DMS153 treated with DMSO at 0.1 percent for 48 hours (cell line): Measurements from ENCODE around the gene ASIC4.
A peak's percentile ranks its signal among the peaks of the same experiment; 100 is the strongest.

Experiments used
- DNase-seq: peaks from one replicate; lab custom pipeline; 2025; ENCODE audit not compliant: unreplicated experiment; lab: John Stamatoyannopoulos, UW

ASIC4 gene

DNA sequence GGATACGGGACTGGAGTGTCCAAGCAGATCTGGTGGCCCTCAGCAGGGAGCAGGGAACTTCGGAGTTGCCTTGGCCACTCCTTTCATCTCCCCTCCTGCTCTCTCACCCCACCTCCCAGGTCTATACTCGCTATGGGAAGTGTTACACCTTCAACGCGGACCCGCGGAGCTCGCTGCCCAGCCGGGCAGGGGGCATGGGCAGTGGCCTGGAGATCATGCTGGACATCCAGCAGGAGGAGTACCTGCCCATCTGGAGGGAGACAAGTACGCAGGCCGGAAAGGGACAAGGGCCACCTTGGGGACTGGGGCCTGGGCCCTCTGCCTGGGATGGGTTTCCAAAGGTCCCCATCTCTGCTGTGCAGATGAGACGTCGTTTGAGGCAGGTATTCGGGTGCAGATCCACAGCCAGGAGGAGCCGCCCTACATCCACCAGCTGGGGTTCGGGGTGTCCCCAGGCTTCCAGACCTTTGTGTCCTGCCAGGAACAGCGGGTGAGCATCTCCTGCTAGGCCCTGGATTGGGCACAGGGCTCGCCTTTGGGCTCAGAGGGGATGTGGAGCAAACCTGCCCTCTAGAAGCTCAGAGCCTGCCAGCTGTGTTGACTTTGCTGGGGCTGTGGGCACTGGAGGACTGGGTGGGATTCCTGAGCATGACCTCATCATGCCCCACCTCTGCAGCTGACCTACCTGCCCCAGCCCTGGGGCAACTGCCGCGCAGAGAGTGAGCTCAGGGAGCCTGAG is 17.5 kb downstream of the ASIC4 start:
- no peak for DNase-seq

DNA sequence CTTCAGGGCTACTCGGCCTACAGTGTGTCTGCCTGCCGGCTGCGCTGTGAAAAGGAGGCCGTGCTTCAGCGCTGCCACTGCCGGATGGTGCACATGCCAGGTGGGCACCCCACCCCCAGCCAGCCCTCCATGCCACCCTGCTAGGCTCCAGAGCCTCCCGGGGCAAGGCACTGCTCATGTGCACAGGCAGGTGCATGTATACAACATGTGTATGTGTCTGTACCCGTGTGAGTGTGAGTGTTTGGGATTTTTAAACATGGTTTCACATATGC is 18.0 kb downstream of the ASIC4 start:
- no peak for DNase-seq

DNA sequence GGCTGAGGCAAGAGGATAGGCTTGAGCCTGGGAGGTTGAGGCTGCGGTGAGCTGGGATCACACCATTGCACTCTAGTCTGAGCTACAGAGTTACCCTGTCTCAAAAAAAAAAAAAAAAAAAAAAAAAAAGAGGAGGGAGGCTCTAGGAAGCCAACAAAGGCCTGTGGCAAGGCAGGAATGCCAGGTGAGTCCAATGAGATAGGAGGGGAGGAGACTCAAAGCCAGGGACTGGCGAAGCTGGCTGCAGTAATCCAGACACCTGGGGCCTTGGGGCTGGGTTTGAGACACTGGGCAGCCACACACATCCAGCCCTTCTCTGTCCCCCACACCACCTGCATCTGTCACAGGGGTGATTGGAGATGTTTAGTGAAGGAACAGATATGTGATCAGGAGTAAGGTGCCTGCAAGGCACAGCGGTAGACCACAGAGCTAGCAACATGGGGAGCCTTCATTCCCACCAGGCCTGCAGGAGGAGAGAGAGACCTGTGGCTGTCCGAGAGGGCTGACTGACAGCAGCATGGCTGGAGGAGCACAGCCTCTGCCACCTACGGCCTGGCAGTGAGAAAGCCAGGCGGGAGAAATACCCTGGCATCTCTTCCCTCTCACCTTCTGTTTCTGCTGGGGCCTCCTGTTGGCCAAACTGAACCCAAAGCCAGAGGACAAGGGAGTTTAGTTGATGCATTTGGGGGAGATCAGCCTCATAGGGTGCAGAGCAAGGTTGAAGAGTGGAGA is 19.8 kb downstream of the ASIC4 start:
- DNase-seq, result no peak

DNA sequence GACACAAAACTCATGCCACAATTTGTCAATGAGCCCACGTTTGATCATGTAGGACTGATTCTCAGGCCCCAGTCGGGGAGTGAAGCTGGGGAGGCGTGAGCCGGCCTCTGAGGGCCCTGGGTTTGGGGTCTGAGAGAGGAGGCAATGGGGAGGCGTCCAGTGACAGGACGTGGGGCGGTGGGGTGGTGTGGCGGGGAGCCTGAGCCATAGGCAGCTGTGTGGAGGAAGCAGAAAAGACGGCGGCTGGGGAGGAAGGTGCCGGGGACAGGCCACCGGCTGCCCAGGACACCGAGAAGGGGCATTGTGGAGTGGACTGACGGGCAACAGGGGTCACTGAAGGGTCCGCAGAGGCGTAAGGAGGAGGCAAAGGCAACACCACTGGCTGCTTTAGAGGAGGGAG is 22.1 kb downstream of the ASIC4 start:
- no peak for DNase-seq

DNA sequence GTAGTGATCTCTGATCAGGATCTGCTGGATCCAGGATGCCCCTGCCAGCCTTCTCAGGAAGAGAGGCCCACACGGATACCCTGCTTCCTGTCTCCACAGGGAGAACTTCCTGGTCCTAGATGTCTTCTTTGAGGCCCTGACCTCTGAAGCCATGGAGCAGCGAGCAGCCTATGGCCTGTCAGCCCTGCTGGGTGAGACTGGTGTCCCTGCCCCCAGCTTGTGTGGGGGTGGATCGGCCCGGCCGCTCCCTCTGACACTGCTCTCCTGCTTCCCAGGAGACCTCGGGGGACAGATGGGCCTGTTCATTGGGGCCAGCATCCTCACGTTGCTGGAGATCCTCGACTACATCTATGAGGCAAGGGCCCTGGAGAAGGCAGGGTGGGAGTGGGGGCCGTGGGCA is 22.7 kb downstream of the ASIC4 start:
- DNase-seq, result no peak

DNA sequence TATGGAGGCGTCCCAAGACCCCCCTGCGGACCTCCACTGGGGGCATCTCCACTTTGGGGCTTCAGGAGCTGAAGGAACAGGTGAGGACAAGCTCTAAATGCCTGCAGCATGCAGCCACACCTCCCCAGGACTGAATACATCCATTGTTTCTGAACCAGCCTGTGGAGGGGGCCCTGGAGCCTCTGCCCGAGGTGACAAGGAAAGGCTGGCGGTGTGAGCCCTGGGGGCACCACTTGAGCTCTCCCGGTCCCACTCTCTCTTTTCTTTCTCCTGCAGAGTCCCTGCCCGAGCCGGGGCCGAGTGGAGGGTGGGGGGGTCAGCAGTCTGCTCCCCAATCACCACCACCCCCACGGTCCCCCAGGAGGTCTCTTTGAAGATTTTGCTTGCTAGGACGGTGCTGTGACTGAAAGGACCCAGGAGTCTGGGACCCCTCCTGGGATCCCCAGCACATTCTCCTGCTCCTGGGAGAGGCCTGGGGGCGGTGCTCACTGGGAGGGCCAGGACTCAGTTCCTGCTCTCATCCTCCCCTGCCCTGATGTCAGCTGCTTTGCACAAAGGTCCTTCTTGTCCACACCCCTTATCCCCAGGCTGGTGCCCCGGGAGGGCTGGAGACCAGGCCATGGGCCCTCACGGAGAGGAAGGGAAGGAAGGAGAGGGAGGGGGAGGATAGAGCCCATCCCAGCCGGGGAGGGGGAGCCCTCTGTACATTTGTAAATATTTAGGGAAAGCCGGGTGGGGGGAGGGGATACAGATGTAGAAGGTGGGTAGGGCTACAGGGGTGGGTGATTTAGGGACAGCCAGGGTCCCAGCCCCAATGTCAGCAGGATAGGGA is 23.6 kb downstream of the ASIC4 start:
- no peak for DNase-seq

DNA sequence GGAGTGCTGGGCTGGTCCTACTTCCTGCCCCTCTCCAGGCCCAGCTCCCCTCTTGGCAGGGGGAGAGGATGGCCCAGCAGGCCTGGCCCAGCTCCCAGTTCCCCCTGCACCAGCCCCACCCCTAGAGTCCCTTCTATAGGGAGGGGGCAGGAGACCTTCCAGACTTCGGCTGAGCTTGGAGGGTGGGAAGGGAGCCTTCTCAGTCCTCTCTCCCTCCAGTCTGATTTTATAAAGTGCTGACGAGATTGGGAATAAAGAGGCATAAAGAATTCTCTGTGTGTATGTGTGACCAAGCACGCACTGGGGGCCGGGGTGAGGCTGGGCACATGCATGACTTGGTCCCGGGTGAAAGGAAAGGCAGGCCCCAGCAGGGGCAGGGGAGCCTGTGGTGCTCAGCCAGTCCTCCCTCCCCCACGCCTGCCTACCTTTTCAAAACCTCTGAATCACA is 24.2 kb downstream of the ASIC4 start:
- DNase-seq, result no peak

DNA sequence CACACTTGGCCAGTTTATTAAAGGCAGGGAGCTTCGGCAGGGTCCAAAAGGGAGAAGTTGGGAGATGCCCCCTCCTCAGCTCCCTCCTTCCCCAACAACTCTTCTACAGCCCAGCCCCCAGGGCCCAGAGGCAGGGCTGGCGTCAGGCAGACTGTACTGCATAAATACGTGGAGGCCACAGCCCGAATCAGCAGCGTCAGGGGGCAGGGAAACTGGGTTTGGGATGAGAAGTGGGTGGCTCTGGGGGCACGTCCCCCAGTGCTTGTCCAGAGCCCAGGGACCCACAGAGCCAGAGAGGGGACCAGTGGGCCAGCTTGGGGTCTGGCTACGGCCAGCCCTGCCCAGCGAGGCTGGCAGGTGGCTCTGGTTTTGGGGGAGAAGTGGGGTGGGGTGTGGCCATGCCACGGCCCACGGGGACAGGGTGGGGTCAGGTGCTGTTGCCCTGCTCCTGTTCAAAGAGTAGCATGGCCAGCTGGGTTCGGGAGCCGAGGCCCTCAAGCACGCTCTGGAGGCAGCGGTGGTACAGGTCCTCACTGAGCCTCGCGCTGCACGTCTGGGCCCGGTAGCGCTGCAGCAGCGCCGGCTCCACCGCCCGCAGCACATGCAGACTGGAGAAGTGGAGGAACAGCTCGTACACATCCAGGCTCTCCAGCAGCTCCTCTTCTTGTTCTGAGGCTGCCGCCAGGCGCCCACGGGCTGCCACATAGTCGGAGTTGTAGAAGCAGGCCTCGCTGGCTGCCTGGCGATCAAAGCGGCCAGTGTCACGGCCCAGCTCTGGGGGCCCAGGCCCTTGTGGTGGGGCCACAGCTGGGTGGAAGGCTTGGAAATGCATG is 24.9 kb downstream of the ASIC4 start:
- no peak for DNase-seq

DNA sequence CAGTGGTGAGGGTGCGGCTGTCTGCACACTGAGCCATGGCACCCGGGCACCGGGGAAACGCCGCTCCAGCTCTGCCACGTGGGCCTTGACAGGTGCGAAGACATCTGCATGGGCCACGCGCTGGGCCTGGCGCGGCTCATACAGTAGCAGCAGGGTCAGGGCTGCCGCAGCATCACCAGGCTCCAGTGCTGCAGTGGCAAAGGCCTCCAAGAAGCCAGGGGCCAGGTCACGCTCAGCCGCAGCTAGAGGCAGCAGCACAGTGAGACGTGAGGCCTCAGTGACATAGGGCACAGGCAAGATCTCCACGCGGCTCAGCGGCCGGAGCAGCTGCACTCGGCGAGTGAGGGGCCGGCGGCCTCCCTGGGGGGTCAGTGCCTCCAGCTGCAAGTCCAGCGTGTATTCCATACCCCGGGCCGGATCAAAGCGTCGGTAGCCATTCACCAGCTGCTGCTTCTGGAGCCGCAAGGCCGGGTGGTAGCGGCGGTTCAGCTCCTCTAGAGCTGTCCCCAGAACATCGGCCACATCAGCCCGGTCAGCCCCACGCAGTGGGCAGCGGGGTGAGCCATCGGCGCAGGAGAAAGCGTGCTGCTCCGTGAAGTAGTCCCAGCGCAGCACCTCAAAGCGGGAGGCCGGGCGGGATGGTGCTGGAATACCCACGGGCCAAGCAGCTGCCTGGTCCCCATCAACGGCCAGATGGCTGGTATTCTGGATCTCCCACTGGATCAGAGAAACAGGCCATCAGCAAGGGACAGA is 25.8 kb downstream of the ASIC4 start:
- DNase-seq, result no peak

DNA sequence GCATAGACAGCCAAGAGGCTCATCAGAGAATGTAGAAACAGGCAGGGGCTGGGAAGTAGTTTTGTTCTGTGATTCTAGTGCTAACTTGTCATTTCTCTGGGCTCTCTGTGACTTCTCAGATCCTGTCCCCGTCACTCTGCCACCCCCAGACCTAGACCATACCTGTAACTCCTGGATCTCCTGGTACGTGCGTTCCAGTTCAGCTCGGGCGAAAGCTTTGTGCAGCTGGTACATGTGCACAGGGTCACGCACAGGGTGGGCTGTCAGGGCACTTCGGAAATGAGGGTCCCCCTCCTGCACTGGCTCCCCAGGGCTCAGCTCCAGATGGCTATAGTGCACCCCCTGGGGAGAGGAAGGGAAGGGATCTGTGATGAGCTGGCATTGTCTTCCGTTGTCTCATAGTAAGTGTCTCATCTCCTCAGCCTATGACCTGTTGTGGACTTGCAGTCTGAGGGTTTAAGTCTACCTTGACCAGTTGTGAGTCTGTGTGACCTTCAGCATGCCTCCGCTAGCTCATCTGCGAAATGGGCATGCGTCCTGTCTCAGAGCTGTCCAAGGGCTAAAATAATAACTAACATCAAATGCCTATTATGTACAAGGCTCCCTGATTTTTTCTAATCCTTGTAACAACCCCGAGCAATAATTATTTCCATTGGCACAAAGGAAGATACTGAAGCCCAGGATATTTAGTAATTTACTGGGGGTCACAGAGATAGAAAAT is 26.7 kb downstream of the ASIC4 start:
- no peak for DNase-seq

DNA sequence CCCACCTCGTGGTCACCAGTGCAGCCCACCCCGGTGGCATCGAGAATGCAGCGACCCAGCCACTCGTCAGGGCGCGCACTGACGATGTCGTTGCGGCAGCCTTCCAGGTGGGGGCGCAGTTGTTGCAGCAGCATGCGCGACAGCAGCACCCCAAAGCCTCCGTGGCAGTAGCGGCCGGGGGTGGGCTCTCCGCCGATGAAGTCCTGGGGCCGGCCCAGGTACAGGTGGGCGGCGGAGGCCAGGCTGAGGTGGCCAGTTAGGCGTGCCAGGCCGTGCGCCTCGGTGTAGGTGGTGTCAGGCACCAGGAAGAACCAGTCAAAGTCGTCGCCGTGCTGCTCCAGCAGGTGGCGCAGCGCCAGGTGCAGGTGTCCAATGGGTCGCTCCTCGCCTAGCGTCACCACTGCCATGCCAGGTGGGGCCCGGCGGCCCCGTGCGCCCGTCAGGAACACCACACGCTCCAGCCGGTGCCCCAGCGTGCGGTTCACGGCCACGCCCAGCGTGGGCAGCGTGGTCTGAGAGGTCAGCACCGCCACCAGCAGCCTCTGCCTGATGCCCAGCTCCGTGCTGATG is 27.4 kb downstream of the ASIC4 start:
- peak; percentile 79 for DNase-seq

DNA sequence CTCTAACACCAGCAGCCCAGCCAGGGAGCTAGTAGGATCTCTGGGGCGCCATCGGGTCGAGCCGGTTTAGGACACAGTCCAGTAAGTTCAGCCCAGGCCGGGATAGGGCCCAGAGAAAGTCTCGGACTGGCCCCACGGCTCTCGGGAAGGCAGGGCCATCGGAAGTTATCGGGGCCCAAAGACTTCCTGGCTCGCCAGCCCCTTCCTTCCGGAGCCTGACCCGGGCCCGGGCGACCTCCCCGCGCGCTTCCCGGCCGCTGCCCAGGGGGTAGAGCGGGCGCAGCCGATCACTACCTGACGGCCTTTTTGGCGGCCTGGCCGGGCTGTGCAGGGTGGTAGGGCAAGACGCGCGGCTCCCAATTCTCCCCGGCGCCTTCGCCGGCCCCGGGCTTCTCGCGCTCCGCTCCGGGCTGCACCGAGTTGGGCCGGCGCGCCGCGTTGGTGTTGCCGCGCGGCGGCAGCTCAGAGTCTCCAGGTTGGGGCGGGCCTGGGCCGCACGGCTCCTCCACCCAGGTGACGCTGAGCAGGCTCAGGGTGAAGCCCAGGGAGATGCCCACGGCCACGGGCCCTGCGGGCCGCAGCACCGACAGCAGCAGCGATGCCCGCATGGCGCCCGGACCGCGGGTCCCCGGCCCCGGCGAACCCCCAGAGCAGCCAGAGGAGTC is 28.8 kb downstream of the ASIC4 start:
- DNase-seq, result no peak

DNA sequence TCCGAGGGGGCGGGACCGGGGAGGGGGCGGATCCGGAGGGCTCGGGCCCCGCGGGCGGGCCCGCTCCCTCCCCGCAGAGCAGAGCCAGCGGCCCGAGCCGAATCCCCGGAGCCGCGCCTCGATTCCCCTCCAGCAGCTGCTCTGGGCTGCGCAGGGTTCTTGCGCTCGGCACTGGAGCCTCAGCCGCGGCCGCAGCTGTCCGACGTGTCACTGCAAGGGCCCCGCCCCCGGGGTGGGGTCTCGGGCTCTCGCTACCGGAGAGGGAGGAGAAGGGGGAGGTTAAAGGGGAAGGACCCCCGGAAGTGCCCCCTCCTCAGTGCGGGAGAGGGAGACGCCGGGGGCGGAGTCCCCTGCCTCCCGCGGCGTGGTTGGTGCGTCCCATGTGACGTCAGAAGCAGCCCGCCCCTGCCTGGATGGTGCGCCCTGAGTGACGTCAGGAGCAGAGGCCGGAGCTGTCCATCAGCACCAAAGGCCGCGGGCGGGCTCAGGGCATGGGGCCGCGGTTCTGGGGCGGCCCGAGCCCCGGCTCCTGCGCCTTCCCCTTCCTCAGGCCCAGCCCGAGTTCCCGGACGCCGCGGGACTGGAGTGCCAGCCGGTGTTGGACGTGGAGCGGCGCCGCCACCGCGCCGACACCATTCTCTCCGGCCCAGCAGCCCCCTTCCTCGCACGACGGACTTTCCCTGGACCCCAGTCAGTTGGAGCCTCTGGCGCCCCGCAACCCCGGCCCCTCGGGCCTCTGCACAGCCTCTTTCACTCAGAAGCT is 29.5 kb downstream of the ASIC4 start, which contains the start of the genes CHPF and TMEM198:
CHPF (minus strand) TSS at position 214 of the 763 bp plus-strand sequence. CDS start 271 bp downstream, outside the sequence.
TMEM198 (plus strand) TSS at position 433 of the 763 bp plus-strand sequence. CDS start 700 bp downstream, outside the sequence.
- peak; percentile 92 for DNase-seq

DNA sequence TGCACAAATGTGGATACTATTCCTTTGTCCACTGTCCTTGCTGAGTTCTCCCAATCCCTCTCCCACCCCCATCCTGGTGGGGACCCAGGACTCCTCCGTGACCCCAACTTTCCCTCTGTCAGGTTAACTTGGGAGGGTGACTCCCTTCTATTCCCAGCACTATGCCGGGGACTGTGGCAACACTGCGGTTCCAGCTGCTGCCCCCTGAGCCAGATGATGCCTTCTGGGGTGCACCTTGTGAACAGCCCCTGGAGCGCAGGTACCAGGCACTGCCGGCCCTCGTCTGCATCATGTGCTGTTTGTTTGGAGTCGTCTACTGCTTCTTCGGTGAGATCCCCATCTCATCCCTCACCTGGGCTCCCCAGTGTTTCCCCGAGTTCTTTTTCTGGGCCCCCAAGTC is 30.3 kb downstream of the ASIC4 start:
- no peak for DNase-seq

DNA sequence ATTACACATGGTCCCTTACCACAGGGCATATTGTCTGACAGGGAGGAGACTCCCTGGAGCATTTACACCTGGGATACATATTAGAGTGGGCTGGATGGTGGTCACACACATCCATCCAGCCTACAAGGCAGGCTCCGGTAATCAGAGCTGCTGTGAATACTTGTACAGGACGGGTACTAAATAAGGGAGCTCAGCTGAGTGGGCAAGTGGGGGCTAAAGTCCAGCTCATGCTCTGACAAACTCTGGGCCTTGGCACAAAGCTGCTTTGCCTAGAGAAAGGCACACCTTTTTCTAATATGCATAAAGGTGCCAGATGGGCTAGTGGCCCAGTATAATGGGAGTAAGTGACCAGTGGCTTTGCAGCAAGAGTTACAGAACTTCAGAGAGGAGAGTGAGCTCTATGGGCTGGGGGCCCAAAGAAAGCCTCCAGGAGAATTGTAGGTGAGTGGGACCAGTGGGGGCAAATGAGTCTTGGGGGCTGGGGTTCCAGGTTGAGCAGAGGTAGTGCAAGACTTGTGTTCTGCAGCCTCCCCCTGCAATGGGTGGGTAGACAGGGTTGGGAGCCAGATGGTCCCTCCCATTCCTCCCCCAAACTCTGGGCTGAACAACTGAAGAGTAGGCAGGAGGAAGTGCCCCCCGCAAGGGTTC is 31.1 kb downstream of the ASIC4 start:
- DNase-seq, result no peak

DNA sequence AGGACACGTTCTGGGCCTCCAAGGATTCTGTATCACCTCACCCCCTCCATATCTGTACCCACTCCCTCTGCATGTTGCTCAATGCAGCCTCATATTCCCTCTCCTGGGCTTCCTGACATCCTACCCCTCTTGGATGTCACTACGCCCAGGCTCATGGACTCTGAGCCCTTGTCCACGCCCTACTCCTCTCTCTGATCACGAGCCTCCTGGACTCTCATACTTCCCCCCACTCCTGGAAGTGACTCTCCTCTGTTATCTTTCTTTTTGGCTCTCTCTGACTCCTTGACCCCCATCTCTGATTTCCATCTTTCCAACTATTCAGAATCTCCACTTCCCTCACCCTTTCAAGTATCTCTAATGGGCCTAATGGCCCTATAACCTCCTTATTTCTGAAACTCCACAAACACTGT is 31.7 kb downstream of the ASIC4 start:
- no peak for DNase-seq

DNA sequence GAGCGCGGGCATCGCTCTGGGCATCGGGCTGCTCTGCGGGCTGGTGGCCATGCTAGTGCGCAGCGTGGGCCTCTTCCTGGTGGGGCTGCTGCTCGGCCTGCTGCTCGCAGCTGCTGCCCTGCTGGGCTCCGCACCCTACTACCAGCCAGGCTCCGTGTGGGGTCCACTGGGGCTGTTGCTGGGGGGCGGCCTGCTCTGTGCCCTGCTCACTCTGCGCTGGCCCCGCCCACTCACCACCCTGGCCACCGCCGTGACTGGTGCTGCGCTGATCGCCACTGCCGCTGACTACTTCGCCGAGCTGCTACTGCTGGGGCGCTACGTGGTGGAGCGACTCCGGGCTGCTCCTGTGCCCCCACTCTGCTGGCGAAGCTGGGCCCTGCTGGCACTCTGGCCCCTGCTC is 33.3 kb downstream of the ASIC4 start:
- DNase-seq, result no peak
